NCI-H524 treated with DMSO at 0.1 percent for 48 hours (cell line): Measurements from ENCODE around the gene TEFM.
A peak's percentile ranks its signal among the peaks of the same experiment; 100 is the strongest.
"Not testable (repeated sequence)": the region's sequence is repeated elsewhere in the genome, so short reads cannot be mapped to it uniquely, and the experiment has no call there.

ENCODE experiments used
- DNase-seq: peaks from one replicate; lab custom pipeline; 2025; lab: John Stamatoyannopoulos, UW

TEFM gene

GRCh38 chr17:30906101-30906911 lies at the start of gene TEFM:
Gene TEFM, minus strand, starts transcription at chr17:30906238. Its CDS starts 40 bp downstream, at chr17:30906198.
- DNase-seq: peak; percentile 86

- DNase-seq: no peak
Measured at GRCh38 chr17:30954046-30954830, 48.2 kb upstream of the TEFM start.

- DNase-seq: no peak
Measured at GRCh38 chr17:30952638-30953393, 46.8 kb upstream of the TEFM start.

GRCh38 chr17:30950669-30951399 lies 44.8 kb upstream of the TEFM start:
- no peak for DNase-seq

GRCh38 chr17:30950189-30950588 lies 44.2 kb upstream of the TEFM start:
- no peak for DNase-seq

GRCh38 chr17:30947796-30948195 lies 41.8 kb upstream of the TEFM start:
- DNase-seq: no peak

- DNase-seq: no peak
Measured at GRCh38 chr17:30942308-30943079, 36.5 kb upstream of the TEFM start.

- no peak for DNase-seq
Measured at GRCh38 chr17:30939051-30939689, 33.1 kb upstream of the TEFM start.

GRCh38 chr17:30933966-30934365 lies 27.9 kb upstream of the TEFM start:
- DNase-seq: no peak

- not testable (repeated sequence) for DNase-seq
Measured at GRCh38 chr17:30931582-30931981, 25.5 kb upstream of the TEFM start.

- DNase-seq: no peak
Measured at GRCh38 chr17:30930495-30930894, 24.5 kb upstream of the TEFM start.

- DNase-seq: not testable (repeated sequence)
Measured at GRCh38 chr17:30929861-30930260, 23.8 kb upstream of the TEFM start.

- DNase-seq: no peak
Measured at GRCh38 chr17:30929081-30929633, 23.1 kb upstream of the TEFM start.

GRCh38 chr17:30928584-30928983 lies 22.5 kb upstream of the TEFM start:
- DNase-seq: no peak

GRCh38 chr17:30927756-30928155 lies 21.7 kb upstream of the TEFM start:
- no peak for DNase-seq

GRCh38 chr17:30926516-30926915 lies 20.5 kb upstream of the TEFM start:
- no peak for DNase-seq

- no peak for DNase-seq
Measured at GRCh38 chr17:30924341-30924740, 18.3 kb upstream of the TEFM start.

GRCh38 chr17:30922235-30923030 lies 16.4 kb upstream of the TEFM start:
- no peak for DNase-seq

GRCh38 chr17:30921544-30922196 lies 15.6 kb upstream of the TEFM start, which contains the start of gene ADAP2:
Gene ADAP2, plus strand, starts transcription at chr17:30921945. Its CDS starts 70 bp downstream, at chr17:30922015.
- DNase-seq: no peak
